Mammary epithelial cell (primary cell): ENCODE data around the gene ZNF264.

Source experiments
- EZH2 ChIP-seq: IDR thresholded peaks from 2 replicates; pipeline ENCODE4 v1.6.1; 2012; ENCODE audit warnings: low read length, inconsistent platforms, borderline replicate concordance
- TF ChIP-seq, protein P1 (sequence below), 2 donors: IDR thresholded peaks in 1 of 2; conservative IDR thresholded peaks in 1 of 2; 2 replicates each; pipeline ENCODE4 v1.5.1; 2011 to 2012; ENCODE audit warnings: inconsistent platforms in 2 of 2, low read length in 2 of 2, mild to moderate bottlenecking in 2 of 2, control low read depth in 1 of 2, low read depth in 1 of 2; ENCODE audit not compliant: insufficient read depth in 1 of 2; ENCODE audit errors: extremely low read depth in 1 of 2

DNA sequence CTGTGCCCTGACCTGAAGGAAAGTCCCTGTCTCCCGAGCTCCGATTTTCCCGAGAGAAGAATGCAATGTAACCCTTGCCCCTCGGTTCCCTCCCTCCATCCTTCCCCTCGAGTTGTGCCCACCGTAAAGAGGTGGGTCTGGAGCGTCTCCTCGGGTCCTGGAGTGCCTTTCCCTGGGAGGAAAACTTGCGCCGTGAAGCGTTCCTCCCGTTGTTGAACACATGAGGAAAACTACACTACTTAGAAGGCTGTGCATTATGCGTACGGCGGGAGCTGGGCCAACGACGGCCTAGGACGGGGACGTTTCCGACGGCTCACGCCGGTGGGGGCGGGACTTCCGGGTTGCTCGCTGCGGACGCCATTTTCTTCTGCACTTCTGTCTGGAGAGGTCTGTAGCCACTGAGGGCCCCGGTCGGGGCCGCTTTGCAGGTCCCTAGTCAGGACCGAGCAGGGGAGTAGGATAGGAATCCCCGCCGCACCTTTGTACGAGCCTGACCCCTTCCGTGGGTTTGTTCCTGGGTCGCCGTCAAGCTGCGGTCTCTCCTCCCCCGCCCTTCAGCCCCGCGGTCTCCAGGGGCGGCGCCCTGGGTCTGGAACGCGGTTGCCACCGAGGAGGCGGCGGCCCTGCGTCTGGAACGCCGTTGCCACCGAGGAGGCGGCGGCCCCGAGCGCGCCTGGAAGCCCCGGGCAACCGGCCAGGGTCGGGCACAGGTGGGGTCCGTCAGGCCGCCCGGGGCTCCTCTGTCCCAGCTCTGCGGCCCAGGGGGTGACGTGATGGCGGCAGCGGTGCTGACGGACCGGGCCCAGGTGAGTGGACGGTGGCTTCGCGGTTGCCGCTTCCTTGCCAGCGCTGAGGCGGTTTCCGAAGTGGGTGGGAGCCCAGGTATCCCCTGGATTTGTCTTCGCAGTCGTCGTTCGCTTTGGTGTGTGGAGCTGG lies at the start of gene ZNF264:
- TF ChIP-seq, protein P1, sequence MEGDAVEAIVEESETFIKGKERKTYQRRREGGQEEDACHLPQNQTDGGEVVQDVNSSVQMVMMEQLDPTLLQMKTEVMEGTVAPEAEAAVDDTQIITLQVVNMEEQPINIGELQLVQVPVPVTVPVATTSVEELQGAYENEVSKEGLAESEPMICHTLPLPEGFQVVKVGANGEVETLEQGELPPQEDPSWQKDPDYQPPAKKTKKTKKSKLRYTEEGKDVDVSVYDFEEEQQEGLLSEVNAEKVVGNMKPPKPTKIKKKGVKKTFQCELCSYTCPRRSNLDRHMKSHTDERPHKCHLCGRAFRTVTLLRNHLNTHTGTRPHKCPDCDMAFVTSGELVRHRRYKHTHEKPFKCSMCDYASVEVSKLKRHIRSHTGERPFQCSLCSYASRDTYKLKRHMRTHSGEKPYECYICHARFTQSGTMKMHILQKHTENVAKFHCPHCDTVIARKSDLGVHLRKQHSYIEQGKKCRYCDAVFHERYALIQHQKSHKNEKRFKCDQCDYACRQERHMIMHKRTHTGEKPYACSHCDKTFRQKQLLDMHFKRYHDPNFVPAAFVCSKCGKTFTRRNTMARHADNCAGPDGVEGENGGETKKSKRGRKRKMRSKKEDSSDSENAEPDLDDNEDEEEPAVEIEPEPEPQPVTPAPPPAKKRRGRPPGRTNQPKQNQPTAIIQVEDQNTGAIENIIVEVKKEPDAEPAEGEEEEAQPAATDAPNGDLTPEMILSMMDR (conservative IDR thresholded peaks at IDR 0.05 in 1 of 2, IDR thresholded peaks at IDR 0.05 in 1 of 2; ENCODE audit: extremely low read depth in 1 of 2, insufficient read depth in 1 of 2, low read depth in 1 of 2, low read length in 2 of 2), result peak in 1 of 2 donors; percentile 9
- no peak for TF ChIP-seq EZH2
